HUES48 (cell line): ENCODE data around the gene MTFP1.

Source experiments
- H3K27ac ChIP-seq: one replicate; pipeline ENCODE4 v1.7.0; 2013; ENCODE audit warnings: low read depth, low read length, inconsistent platforms
- H3K27me3 ChIP-seq: 2 replicates; pipeline ENCODE4 v1.6.1; 2013; ENCODE audit warnings: mild to moderate bottlenecking, low read length; ENCODE audit not compliant: control insufficient read depth, insufficient read depth
- H3K36me3 ChIP-seq: 2 replicates; pipeline ENCODE4 v1.6.1; 2013; ENCODE audit warnings: low read length; ENCODE audit not compliant: control insufficient read depth, insufficient read depth
- H3K4me1 ChIP-seq: 2 replicates; pipeline ENCODE4 v1.6.1; 2013; ENCODE audit warnings: mild to moderate bottlenecking, low read length; ENCODE audit not compliant: control insufficient read depth, insufficient read depth
- H3K4me3 ChIP-seq: 2 replicates; pipeline ENCODE4 v1.5.1; 2013; ENCODE audit warnings: mild to moderate bottlenecking, low read depth, low read length
- H3K9ac ChIP-seq: 2 replicates; pipeline ENCODE4 v1.6.1; 2013; ENCODE audit warnings: mild to moderate bottlenecking, low read depth, low read length, moderate library complexity
- H3K9me3 ChIP-seq: 2 replicates; pipeline ENCODE4 v1.6.1; 2013; ENCODE audit warnings: low read length; ENCODE audit not compliant: control insufficient read depth, insufficient read depth

Gene MTFP1, protein sequence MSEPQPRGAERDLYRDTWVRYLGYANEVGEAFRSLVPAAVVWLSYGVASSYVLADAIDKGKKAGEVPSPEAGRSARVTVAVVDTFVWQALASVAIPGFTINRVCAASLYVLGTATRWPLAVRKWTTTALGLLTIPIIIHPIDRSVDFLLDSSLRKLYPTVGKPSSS

DNA sequence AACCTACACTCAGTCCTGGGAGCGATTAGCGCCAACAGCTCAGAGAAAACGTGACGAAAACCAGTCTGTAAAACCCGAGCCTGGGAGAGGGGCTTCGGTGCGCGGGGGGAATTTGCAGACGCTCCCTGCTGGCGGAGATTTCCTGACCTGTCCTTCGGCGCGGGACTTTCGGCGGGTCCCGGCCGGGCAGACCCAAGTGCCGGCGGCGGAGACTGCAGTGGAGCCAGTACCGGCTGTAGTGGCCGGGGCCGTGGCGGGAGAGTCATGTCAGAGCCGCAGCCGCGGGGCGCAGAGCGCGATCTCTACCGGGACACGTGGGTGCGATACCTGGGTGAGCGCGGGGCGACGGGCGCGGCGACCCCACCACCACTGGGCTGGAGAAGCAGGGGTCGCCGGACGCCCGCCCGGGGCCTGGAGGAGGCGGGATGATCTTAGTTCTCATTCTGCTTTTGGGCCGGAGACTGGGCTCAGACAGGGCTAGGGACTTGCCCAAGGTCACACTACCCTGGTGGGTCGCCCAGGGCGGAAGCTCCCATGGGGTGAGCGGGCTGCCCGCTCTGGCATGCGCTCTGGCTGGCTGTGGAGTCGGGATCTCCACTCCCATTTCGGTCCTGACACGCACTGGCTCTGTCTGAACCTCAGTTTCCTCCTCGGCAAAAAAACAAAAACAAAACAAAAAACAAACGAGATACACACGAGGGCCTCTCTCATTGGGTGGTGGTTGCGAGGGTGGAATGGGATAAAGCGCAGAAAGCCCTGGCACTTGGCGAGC is at the start of gene MTFP1:
MTFP1 (plus strand) TSS at position 153 of the 772 bp plus-strand sequence; CDS start at position 265, 112 bp downstream.
- H3K4me3 ChIP-seq = peak within 1 kb of the TSS; percentile 69
- no peaks in the 10 kb centered on the region for H3K9me3 ChIP-seq
- peaks cover 15% of the 10 kb centered on the region; the same call in 1 of the 2 replicates for H3K4me1 ChIP-seq
- H3K9ac ChIP-seq = peak within 1 kb of the TSS; percentile 55
- peak within 1 kb of the TSS; percentile 99 for H3K27ac ChIP-seq
- H3K27me3 ChIP-seq = no peaks in the 10 kb centered on the region
- peaks cover 28% of the 10 kb centered on the region for H3K36me3 ChIP-seq

DNA sequence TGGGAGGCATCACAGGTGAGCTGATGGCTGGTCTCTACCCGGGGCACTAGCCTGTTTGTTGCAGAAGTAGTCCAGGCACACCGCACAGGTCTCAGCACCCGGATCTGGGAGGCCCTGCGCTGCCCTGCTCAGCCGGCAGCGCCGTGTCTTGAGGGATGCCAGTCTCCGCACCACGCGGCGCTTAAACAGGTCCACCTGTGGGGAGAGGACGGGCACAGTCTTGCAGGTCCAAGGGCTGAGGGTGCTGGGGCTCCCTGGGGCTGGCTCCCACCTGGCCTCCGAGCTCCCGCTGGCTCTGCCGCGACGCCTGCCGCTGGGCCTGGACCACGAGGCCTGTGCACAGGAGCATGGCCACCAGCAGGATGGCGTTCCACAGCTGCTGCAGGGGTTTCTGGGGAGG is 45.6 kb upstream of the MTFP1 start:
- Histone ChIP-seq H3K9me3 (no peaks in the 10 kb centered on the region), H3K27me3 (no peaks in the 10 kb centered on the region), H3K27ac (no peak overlapping the region), H3K9ac (no peak overlapping the region), H3K4me1 (no peaks in the 10 kb centered on the region), H3K4me3 (no peak overlapping the region), H3K36me3 (peaks cover 51% of the 10 kb centered on the region)

DNA sequence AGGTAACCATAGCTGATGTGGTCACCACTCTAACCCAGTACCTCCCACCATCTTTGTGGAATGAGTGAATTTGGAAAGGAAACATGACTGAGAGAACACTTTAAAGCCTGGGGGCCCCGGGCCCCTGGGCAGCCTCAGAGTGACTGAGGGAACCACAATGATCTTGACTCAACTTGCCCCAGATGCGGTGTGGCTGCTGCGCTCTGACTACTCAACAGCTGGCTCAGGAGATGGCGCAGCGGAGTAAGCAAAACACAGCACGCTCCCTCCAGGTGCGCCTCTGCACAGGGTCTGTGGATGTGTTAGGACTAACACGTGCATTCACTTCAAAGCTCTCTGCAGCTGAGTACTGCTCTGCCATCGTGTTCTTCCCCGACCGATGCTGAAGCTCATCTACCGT is 44.3 kb upstream of the MTFP1 start:
- 0 out of 2 replicates have a peak, but pooled peaks cover under 1% of the 10 kb centered on the region for H3K4me1 ChIP-seq
- peaks cover 51% of the 10 kb centered on the region for H3K36me3 ChIP-seq
- no peaks in the 10 kb centered on the region for H3K27me3 ChIP-seq
- no peak overlapping the region for H3K27ac ChIP-seq
- H3K4me3 ChIP-seq = no peak overlapping the region
- H3K9me3 ChIP-seq = no peaks in the 10 kb centered on the region
- H3K9ac ChIP-seq = no peak overlapping the region

DNA sequence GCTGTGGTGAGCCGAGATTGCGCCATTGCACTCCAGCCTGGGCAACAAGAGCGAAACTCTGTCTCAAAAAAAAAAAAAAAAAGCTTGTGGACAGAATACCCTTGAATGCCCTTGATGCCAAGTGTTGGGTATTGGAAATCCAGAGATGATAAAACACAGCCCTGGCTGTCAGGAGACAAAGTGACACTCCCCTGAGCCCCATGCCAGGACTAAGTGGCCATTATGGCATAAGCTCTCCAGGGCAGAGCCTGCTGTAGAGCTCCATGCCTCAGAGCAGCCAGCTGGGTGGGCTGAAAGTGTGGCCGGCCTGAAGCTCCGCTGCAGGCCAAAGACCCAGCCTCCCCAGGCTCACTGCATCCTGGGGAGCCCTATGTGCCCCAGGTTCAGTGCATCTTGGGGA is 43.2 kb upstream of the MTFP1 start:
- Histone ChIP-seq H3K9me3 (no peaks in the 10 kb centered on the region), H3K27me3 (no peaks in the 10 kb centered on the region), H3K4me3 (no peak overlapping the region), H3K27ac (no peak overlapping the region), H3K9ac (no peak overlapping the region), H3K36me3 (peaks cover 45% of the 10 kb centered on the region), H3K4me1 (0 out of 2 replicates have a peak, but pooled peaks cover 4% of the 10 kb centered on the region)

DNA sequence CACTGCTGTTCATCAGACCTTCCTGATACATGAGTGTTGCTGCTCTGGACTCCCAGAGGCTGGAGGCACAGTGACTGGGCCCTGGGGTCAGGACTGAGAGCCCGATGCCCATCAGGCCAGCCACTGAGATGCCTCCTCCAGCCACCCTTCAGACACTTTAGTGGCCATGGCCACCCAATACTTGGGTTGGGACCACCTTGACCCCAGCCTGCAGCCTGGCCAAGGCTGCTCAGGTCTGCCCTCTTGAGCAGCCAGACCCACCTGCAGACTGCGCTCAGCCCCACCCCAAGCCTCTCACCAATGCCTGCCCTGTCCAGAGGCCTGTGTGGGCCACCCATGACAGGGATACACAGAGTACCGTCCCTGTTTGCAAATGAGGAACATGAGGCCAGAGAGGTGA is 42.5 kb upstream of the MTFP1 start:
- Histone ChIP-seq H3K27ac (no peak overlapping the region), H3K9me3 (no peaks in the 10 kb centered on the region), H3K36me3 (peaks cover 37% of the 10 kb centered on the region), H3K4me3 (no peak overlapping the region), H3K9ac (no peak overlapping the region), H3K27me3 (no peaks in the 10 kb centered on the region), H3K4me1 (0 out of 2 replicates have a peak, but pooled peaks cover 4% of the 10 kb centered on the region)

DNA sequence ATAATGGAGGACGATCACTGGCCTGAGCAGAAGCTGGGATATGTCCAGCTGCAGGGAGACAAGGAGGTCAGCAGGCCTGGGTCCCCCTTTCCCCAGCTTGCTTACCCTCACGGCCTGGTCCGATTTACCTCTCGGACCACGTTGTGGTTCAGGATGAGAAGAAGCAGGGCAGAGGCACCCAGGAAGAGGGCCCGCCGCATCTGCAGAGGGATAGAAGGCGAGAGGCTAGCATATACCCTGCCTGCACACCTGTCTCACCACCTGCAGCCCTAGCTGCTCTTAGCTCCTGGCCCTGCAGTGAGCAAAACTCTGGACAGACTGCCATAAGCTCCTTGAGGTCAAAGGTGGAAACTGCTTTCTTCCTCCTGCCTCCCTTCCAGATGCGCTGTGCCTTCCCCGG is 39.6 kb upstream of the MTFP1 start:
- no peak overlapping the region for H3K27ac ChIP-seq
- H3K36me3 ChIP-seq = peaks cover 18% of the 10 kb centered on the region
- no peaks in the 10 kb centered on the region; the same call in 1 of the 2 replicates for H3K9me3 ChIP-seq
- H3K4me1 ChIP-seq = 0 out of 2 replicates have a peak, but pooled peaks cover 4% of the 10 kb centered on the region
- H3K9ac ChIP-seq = no peak overlapping the region
- no peaks in the 10 kb centered on the region for H3K27me3 ChIP-seq
- H3K4me3 ChIP-seq = no peak overlapping the region

DNA sequence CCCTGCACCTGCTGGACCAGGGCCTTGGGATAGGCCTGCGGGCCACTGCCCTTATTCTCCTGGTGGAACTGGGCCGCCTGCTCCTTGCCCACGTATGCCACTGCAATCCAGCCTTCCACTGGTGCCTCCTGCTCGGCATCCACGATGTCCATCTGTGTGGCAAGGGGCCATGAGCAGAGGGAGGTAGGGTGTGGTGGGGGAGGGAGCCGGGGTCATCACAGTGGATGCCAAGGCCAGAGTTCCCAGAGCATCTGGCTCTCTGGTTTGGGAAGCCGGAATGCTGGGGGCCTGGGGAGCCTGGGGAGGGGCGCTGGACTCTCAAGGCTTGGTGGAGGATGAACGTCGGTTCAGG is 39.0 kb upstream of the MTFP1 start:
- peaks cover 14% of the 10 kb centered on the region for H3K36me3 ChIP-seq
- H3K4me3 ChIP-seq = peak overlapping the region; percentile 82
- no peak overlapping the region; the same call in 1 of the 2 replicates for H3K9ac ChIP-seq
- H3K9me3 ChIP-seq = no peaks in the 10 kb centered on the region; the same call in 1 of the 2 replicates
- H3K4me1 ChIP-seq = peaks cover 7% of the 10 kb centered on the region; the same call in 1 of the 2 replicates
- H3K27ac ChIP-seq = no peak overlapping the region
- no peaks in the 10 kb centered on the region for H3K27me3 ChIP-seq

DNA sequence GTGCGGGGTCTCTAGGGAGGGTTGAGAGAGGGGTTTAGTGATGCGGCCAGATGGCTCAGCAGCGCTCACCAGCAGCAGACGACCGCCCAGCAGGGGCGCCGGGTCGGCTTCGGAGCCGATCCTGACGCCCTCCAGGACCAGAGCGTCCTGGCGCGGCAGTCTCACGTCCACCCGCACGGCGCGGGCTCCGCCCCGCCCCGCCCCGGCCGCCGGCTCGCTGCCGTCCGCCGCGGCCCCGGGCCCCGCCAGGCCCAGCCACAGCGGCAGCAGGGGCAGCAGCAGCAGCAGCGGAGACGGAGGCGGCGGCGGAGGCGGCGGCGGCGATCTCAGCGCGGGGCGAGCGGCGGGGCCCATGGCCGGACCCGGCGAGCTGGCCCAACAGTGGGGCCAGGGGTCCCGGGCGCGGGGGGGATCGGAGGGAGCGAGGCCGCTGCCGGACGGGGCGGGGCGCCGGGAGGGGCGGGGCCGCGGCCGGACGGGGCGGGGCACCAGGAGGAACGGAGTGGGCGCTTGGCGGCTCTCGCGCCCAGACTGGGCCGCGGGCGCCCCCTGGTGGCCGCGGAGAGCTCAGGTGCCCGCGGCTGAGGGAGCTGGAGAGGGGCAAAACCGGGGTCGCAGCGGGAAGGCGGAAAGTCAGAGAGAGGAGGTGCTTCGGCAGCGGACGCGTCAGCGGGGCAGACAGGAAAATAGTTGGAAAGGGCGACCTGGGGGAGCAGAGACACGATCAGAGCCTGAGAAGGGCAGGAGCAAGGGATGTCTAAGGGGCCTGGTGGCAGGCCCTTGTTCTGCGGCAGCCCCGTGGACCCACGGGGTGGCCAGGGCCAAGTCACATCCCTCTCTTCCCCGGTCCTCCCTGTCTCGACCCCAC is 38.4 kb upstream of the MTFP1 start, which contains the start of gene RNF215:
RNF215 (minus strand) TSS at position 452 of the 868 bp plus-strand sequence; CDS start at position 354, 98 bp downstream.
- peak within 1 kb of the TSS; percentile 42 for H3K27ac ChIP-seq
- peaks cover 14% of the 10 kb centered on the region for H3K36me3 ChIP-seq
- peak within 1 kb of the TSS; percentile 82 for H3K4me3 ChIP-seq
- no peaks in the 10 kb centered on the region for H3K27me3 ChIP-seq
- no peak within 1 kb of the TSS; the same call in 1 of the 2 replicates for H3K9ac ChIP-seq
- H3K4me1 ChIP-seq = peaks cover 7% of the 10 kb centered on the region; the same call in 1 of the 2 replicates
- no peaks in the 10 kb centered on the region; the same call in 1 of the 2 replicates for H3K9me3 ChIP-seq

DNA sequence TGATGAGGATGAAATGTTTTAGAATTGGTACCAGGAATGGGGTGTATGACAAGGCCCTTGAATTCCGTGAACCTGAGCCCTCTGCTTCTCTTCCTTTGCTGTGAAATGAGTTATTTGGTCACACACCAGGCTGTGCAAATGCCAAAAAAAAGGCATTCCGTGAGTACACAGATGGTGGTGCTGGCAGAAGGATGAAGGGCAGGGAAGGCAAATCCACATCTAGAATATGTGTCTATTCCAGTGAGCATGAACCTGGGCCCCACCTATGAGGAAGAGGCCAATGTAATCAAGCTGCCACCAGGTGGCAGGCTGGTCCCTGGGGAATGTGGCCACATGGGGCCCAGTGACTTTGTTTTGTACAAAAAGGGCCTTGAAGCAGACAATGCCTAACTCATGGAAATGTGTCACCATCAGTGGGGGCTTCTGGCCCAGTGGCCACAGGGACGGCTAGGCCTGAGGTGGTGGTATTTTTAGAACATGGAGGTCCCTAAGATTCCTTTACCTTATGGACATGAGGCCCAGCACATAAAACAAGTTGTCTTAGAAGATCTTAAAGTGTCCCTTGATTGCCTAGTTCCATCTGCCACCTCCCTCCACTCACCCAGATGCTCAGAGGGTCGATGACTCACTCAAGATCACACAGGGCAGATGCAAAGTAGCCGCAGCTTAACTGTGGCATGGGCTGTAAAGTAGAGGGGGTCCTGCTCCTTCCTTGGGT is 34.4 kb upstream of the MTFP1 start:
- H3K4me3 ChIP-seq = no peak overlapping the region

DNA sequence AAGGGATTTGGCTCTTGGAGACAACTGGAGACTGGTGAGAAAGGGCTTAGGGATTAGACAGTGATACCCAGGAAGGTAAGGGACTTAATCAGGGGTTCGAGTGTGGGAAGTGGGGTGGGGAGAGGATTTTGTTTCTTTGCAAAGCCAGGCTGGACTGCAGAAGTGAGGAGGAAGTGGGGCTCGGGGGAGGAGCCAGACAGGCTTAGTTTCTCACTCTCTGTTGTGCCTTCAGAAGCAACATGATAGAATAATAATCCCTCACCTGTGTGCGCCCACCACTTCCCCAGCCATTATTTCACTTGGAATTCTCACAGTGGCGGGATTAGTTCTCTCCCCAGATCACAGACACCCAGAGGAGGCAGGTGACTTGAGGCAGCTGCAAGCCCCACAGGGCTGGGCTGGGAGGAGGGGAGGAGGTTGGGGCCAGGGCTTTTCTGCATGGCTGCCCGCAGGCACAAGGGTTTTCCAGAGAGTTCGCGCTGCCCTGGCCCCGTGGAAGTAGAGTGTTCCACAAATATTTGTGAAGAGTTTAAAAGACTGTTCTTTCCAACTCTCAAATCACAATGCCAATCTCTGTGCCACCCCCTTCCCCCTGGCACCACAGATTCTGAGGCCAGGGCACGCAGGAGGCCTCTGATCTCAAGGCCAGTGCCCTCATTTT is 32.8 kb upstream of the MTFP1 start:
- H3K4me1 ChIP-seq = peaks cover 10% of the 10 kb centered on the region; the same call in 1 of the 2 replicates
- H3K27me3 ChIP-seq = peaks cover 22% of the 10 kb centered on the region
- H3K36me3 ChIP-seq = no peaks in the 10 kb centered on the region
- H3K9me3 ChIP-seq = no peaks in the 10 kb centered on the region; the same call in 1 of the 2 replicates
- H3K4me3 ChIP-seq = no peak overlapping the region
- no peak overlapping the region for H3K9ac ChIP-seq
- H3K27ac ChIP-seq = peak overlapping the region; percentile 59

More for the DNA sequence above, 34.4 kb upstream of the MTFP1 start:
- peaks cover 6% of the 10 kb centered on the region for H3K27me3 ChIP-seq
- no peaks in the 10 kb centered on the region; the same call in 1 of the 2 replicates for H3K9me3 ChIP-seq
- H3K36me3 ChIP-seq = no peaks in the 10 kb centered on the region
- peaks cover 15% of the 10 kb centered on the region; the same call in 1 of the 2 replicates for H3K4me1 ChIP-seq
- H3K9ac ChIP-seq = no peak overlapping the region
- H3K27ac ChIP-seq = peak overlapping the region; percentile 16
